ENCODE data around the gene PRRG4.
"Not testable (repeated sequence)": the region's sequence is repeated elsewhere in the genome, so short reads cannot be mapped to it uniquely, and the experiment has no call there.

The PRRG4 gene

DNA sequence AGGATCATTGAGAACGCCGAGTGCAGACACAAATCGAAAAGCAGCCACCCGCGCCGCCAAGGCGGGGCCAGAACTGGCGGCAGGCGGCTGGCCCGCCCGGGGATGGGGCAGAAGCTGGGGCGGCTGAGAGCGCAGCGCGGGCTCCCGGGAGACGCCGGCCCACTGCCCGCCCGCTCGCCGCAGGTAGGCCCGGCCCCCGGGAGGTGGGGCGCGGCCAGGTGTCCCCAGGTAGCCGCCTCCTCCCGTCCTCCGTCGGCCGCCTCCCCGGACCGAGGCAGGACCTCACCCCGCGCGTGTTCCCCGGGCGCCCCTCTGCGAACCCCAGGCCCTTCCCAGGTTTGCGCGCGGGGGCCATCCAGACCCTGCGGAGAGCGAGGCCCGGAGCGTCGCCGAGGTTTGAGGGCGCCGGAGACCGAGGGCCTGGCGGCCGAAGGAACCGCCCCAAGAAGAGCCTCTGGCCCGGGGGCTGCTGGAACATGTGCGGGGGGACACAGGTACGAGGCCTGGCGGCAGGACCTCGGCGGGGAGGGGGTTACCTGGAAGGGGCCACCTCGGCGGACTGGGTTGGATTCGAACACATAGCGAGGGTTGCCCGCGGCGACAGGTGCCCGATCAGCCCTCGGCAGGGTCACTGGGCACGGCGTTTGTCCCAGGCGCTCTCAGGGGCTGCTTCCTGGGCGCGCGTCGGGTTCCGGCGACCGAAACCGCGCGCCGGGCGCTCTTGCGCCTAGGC, at the start of gene PRRG4:
PRRG4 (plus strand) TSS at position 248 of the 733 bp plus-strand sequence. CDS start 603 bp downstream, outside the sequence.
- DNase-seq (ENCODE audit: low read depth) = no peak

DNA sequence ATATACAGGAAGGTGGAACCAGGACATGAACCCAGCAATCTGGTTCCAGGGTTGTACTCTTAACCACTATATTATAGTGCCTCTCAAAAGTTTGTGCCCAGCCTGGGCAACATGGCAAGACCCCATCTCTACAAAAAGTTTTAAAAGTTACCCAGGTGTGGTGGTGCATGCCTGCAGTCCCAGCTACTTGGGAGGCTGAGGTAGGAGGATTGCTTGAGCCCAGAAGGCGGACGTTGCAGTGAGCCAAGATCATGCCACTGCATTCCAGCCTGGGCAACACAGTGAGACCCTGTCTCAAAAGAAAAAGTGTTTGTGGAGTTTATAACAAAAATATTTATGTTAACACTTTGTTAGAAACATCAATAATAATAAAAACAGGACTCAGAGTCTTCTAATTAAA, 48.9 kb upstream of the PRRG4 start:
- DNase-seq (ENCODE audit: low read depth) = not testable (repeated sequence)

DNA sequence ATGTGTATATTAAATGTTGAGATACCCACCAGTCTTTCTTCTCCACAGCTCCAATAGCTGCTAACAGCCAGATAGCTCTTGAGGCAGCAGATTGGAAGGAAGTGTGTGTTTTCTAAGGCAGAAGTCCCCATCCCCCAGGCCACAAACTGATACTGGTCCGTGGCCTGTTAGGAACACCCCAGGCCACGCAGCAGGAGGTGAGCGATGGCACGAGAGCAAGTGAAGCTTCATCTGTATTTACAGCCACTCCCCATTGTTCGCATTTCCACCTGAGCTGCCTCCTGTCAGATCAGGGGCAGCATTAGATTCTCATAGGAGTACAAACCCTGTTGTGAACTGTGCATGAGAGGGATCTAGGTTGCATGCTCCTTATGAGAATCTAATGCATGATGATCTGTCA, 48.0 kb upstream of the PRRG4 start:
- DNase-seq (ENCODE audit: low read depth) = no peak

DNA sequence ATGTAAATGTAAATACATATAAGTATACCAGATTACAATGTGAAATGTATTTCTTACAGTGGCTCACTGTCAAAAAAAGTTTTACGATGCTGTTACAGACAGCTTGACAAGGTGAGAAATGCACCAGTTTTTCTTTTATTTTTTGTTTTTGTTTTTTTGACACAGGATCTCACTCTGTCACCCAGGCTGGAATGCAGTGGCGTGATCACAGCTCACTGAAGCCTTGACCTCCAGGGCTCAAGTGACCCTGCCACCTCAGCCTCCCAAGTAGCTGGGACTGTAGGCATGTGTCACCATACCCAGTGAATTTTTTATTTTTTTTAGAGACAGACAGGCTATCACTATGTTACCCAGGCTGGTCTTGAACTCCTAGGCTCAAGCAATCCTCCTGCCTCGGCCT, 44.5 kb upstream of the PRRG4 start:
- no peak for DNase-seq (ENCODE audit: low read depth)

DNA sequence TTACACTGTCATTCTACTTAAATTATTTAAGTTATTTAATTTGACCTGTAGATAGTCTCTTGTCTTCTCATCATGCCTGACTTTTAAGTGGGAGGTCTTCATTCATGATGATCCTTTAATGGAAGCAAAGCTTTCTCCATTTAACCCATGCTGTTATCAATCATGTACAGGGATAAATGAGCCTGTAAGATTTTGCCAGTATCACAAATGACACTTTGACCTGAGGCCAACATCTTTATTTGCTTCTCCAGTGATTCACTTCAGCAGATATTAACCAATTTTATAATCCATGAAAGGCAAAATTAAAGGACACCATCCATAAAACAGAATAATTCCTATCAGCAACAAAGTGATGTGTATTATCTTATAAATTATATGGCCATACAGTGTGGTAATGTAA, 42.9 kb upstream of the PRRG4 start:
- no peak for DNase-seq (ENCODE audit: low read depth)

DNA sequence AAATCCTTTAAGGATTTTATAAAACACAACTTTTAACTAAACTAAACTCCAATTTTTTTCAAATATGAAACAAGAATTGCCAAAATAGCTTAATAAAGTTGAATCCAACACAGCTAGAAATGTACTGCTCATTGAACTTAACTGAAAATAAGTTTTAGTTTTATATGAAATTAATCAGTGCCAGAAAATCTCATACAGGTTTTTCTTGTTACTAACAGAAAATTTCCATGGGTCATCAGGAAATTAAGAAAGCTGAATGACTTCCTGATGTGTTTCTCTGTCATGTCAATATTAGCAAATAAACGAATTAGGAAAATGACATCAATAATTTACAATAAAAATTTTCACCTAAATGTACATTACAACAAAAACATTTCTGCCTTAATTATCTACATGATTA, 38.8 kb upstream of the PRRG4 start:
- DNase-seq (ENCODE audit: low read depth) = no peak

DNA sequence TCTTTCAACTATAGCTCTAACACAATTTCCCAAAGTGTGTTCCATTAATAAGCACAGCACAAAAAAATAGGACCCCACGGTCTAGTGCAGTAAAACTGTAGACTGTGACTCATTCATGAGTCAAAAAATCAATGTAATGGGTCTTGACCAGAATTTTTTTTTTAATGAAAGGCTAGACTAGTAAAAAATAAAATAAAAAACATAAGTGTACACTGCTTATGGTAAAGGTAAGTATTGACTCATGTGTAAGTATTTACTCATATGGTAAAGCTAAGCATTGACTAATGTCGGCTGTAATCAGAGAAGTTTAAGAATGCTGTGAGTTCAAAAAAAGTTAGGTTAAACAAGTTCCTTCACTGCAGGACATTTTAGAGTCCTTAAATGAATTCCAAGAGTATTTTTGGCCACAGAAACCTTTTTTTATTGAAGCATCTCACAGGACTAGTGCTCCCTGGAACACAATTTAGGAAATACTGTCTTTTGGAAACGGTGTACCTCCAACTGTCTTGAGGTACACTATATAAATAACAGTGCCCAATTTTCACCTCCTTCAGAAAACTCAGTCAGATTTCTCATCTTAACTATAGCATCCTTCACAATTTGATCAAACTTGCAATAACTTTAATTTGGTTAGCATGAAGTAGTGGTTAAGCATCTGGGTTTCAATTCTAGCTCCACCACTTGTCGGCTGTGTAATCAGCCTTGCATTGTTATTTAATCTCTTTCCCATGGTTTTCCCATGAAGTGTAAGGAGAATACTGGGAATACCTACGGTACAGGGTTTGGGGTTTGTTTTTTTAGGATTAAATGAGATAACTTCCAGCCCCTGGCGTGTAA, 37.4 kb upstream of the PRRG4 start:
- DNase-seq (ENCODE audit: low read depth) = no peak

DNA sequence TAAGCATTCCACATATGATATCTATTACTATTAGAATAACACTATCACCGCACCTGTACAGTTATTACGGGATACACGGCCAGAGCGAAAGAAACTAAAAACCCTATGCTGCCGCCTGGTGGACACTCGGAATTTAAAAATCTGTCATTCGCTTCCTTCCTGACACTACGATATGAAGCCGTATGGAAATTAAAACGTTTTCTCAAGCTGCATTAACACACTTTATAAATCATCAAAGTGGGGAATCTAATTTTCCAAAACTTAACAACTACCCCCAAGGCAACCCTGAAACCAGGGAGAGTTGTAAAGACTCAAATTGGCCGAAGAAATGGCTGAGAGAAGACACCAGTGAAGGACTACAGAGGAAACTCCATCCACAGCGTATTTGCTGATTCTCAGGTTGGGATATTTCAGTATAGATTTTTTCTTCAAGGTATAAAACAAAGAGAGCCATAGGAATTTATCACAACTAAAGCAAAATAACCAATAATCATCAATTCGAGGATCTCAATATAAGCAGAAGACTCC, 36.7 kb upstream of the PRRG4 start:
- DNase-seq (ENCODE audit: low read depth) = peak; percentile 32

DNA sequence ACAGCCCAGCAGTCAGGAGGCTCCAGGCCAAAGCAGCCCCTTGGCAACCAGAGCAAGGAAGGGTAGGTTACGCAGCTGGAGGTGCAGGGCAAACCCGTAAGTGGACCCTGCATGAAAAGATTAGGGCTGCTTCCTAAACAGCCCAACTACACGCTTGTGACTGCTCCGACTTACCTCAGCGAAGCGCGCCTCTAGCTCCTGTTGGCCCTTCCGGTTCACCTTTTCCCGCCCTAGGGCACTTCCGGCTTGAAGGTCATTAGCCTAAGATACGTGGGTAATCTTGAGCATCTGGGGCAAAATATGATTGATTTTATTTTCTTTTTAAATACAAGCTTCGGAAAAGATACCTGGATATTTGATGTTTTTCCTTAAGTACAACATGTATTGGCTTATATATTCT, 35.3 kb upstream of the PRRG4 start, which contains the start of gene CCDC73:
CCDC73 (minus strand) TSS at position 224 of the 400 bp plus-strand sequence. CDS start 34,419 bp downstream, outside the sequence.
- no peak for DNase-seq (ENCODE audit: low read depth)

DNA sequence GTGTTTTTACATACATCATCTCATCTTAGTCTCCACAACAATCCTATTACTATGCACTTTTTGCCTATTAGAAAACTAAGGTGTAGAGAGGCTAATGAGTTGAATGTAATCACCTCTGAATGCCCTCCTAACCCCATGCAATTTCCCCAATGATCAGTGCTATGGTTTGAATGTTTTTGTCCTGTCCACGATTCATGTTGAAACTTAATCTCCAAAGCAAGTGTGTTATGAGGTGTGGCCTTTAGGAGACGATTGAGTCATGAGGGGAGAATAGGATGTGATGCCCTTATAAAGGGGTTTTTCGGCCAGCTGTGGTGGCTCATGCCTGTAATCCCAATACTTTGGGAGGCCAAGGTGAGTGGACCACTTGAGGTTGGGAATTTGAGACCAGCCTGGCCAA, 33.3 kb upstream of the PRRG4 start:
- no peak for DNase-seq (ENCODE audit: low read depth)

DNA sequence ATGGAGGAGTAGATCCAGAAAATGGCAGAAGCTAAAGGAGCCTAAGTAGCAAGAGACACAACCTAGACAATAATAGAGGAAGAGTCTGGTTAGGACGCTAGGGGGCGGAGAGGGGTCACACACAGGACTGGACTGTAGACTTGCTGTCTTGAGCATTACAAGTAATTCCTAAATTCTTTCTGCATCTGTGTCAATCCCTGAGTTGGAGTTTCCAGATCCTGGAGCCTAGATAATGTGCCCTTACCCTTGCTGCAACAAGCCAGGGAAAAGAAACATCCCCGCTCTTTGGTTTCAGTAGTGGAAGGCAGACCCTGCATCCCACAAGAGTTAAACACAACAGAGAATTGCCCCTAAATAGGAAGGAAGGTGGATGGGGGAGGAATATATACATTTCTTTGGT, 20.4 kb upstream of the PRRG4 start:
- DNase-seq (ENCODE audit: low read depth) = peak; percentile 20

DNA sequence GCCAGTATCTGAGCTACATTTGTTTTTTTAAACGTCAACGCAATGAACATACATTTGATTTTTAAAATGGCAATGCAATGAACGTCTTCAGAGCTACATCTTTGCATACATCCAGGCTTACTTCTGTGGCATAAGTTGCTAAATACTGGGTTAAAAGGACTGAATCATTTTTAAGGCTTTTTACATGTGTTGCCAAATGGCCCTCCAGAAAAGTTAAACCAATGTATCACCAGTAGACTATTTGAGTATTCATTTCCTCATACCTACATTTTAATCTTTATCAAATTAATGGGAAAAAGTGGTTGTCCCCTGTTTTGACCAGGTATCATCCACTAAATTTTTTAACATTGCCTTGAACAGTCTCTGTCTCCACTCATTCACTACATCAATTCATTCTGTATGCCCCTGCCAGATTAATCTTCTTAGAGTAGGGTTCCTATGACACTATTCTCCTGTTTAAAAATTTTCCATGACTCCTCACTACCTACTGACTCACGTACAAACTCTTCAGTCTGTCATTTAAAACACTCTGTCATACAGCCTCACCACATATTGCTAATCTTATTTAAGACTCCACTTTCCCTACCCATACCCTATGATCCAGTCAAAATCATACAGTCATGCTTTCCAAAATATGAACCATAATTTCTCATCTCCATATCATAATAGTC, 12.4 kb upstream of the PRRG4 start:
- no peak for DNase-seq (ENCODE audit: low read depth)

DNA sequence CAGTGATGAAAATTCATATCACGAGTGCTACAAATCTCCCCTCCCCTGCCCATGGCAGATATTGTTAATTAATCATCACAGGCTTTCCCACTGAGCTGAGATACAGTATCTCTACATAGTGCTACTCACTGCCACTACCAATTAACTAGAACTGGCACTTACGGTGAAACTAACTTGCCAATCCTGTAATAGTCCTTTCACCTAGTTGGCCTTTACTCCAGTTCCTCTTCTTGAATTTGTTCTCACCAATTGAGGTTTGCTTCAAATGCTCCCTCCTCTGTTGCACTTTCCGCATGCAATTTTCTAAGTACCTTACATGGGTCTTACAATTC, 11.9 kb upstream of the PRRG4 start:
- no peak for DNase-seq (ENCODE audit: low read depth)

DNA sequence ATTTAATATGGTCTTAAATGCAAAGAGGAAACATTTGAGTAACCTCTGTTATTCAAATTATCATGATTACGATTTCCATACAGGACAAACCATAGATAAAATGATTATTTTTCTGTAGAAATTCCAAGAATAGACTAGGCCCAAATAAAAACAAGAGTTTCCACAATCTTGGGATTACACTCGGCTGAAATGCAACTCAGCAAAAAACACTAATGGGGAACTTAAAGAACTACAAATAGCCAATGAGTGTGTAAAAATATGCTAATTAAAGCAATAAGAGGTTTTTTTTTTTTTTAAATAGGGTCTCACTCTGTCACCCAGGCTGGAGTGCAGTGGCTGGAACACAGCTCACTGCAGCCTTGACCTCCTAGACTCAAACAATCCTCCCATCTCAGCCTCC, 10.5 kb upstream of the PRRG4 start:
- no peak for DNase-seq (ENCODE audit: low read depth)

DNA sequence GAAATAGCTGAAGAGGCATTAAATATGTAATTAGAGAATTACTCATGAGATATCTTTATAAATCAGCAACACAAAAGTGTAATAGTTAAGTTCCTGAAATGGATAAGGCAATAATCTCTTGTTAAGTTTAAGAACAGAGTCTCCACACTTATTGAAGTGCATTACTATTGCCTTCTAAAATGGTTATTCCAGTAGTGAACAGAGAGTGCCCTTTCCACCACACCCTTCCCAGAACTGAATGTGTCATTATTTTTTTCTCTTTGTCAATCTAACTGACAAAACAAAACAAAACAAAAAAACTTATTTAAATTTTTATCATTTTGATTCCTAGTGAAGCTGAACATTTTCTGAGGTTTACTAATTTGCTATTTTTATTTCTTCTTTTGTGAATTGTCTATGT, 9.2 kb upstream of the PRRG4 start:
- DNase-seq (ENCODE audit: low read depth) = no peak

DNA sequence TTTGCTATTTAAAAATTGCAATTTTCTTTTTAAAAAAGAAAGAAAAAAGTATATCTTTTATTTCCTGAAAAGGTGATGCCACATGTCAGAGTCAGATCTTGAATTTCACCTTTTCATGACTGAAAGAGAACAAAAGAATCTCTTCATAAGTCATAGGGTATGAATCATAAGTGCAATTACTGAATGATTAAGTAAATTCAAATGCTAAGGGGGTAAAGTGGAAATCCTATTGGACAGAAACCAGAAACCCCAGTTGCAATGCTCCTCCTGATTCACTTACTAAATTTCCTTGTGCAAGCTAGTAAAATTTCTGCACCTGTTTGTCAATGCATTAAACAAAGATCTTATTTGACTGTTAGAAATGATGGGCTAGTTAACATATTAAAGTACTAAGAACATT, 8.2 kb upstream of the PRRG4 start:
- DNase-seq (ENCODE audit: low read depth) = no peak

DNA sequence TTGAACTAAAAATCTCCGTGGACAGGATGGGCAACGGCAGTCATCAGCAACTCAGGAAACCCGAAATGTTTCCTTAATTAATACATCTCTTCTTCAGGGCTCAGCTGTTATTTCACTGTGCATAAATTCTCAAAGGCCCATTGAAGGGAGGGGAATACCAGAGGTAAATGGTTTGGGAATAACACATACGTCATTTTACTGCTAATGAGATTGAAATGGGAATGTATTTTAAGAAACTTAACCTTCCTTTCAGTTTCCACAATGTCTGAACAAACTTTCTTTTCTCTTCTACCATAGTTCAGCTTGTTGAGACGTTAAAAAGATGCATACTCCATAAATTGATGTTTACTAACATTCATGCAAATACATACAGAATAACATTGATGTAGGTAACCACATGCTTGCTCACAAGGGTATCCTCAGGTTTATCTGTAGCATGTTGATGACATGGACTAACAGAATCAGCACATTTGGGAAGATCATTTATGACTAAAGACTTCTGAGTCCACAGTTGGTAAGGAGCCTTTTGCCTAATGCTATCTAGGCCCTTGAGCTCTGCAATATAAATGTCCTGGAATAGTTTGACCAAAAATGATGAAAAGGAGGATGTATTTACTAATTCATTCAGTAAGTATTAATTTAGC, 7.7 kb upstream of the PRRG4 start:
- no peak for DNase-seq (ENCODE audit: low read depth)

DNA sequence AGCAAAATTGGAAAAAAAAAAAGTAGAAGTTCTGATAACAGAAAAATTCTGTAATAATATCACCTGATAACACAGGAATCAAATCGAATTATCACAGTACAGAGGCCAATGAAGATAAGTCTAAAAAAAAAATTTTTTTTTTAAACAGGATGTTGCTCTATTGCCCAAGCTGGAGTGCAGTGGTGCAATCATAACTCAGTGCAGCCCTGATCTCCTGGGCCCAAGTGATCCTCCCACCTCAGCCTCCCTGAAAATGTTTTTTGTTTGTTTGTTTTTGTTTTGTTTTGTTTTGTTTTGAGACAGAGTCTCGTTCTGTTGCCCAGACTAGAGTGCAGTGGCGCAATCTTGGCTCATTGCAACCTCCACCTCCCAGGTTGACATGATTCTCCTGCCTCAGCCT, 6.1 kb upstream of the PRRG4 start:
- not testable (repeated sequence) for DNase-seq (ENCODE audit: low read depth)

DNA sequence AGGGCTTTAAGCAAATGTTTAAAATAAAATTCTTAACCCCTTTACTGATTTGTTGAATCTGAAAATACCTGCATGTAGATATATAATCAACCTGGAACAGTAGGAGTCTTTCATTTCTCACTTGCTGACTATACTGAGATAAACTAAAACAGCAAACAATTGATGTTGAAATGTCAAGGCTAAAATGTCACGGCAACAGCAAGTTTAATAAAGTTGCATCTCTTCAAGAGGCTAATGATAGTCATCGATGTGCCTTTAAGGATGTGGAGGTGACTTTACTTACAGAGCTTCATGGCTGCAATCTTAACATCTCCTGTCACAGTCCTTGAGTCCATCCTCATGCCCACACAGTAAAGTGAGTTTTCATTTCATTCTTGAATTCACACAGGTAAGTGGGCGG, 3.6 kb upstream of the PRRG4 start:
- no peak for DNase-seq (ENCODE audit: low read depth)

DNA sequence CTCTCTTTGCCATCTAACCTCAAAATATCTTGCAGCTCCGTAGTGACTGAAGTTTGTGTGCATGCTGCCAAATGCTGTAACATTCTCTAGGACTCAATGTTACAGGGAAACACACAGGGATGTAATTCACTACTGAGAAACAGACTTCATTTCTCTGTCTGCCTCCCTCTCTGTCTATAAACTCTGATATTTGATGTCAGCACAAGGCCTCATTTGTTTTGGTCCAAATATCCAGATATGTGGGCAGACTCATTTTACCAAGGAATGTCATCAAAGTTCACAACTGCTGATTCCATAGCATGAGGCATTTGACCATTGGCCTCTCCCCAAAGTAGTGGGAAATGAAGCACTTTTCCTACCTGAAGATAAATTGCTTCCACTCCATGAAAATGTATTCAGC, 2.5 kb upstream of the PRRG4 start:
- DNase-seq (ENCODE audit: low read depth) = no peak

DNA sequence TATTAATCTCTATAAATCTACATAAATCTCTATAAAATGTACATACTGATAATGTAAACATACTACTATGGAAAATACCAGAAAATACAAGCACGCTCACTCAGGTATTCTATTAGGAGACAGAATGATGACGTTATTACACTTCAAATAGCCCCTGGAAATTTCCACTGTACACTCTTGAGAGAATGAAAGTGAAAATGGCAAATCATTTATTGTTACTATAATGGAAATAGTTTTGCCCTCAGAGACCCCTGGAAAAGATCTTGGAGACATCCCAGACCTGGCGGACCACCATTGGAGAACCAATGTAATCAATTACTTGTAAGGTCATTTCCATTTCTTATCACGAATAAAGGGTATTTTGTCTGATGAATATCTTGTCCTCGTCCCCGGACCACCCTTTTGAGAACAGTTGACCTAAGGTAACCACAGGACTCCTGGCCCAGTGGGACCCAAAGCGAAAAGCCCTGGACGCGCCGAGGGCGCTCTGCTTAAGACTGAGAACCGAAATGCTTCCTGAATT, 509 bp upstream of the PRRG4 start:
- no peak for DNase-seq (ENCODE audit: low read depth)

DNA sequence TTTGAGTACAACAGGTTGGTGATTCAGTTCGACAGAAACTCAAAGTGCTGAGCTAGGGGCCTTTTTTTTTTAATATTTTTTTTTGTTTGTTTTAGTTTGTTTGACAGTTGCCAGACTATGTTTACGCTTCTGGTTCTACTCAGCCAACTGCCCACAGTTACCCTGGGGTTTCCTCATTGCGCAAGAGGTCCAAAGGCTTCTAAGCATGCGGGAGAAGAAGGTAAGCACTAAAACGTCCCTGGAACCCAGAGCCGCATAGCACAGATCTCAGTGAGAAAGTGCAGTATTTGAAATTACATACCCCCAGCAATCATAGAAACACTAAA, 649 bp downstream of the PRRG4 start:
- no peak for DNase-seq (ENCODE audit: low read depth)
